Astrocyte (in vitro differentiated cells and primary cell): Measurements from ENCODE around the gene DMTF1.

Experiments
- EZH2 ChIP-seq: IDR thresholded peaks from 2 replicates; pipeline ENCODE4 v1.6.1; 2012; ENCODE audit warnings: mild to moderate bottlenecking, low read length, inconsistent platforms; ENCODE audit not compliant: insufficient read depth
- TF ChIP-seq, protein P1 (sequence below): IDR thresholded peaks from 2 replicates; pipeline ENCODE4 v1.5.1; 2011; ENCODE audit warnings: low read depth, mild to moderate bottlenecking, inconsistent platforms, low read length, moderate library complexity; ENCODE audit not compliant: insufficient read depth

DNA sequence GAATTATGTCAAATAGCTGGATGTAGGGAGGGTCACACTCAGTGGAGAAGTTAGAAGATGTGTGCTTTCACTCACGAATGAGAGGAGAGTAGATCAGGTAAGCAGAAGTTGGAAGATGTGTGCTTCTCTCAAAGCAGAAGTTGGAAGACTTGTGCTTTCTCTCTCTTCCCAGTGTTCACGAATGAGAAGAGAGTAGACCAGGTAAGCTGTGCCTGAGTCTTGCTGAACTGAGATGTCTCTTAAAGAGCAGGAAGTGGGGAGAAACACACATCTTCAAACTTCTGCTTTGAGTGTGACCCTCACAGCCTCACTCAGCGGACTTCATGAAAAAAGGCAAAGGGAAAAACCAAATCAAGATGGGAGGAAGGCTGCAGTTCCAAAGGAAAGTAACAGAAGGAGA lies 74.2 kb downstream of the DMTF1 start:
- TF ChIP-seq, protein P1, sequence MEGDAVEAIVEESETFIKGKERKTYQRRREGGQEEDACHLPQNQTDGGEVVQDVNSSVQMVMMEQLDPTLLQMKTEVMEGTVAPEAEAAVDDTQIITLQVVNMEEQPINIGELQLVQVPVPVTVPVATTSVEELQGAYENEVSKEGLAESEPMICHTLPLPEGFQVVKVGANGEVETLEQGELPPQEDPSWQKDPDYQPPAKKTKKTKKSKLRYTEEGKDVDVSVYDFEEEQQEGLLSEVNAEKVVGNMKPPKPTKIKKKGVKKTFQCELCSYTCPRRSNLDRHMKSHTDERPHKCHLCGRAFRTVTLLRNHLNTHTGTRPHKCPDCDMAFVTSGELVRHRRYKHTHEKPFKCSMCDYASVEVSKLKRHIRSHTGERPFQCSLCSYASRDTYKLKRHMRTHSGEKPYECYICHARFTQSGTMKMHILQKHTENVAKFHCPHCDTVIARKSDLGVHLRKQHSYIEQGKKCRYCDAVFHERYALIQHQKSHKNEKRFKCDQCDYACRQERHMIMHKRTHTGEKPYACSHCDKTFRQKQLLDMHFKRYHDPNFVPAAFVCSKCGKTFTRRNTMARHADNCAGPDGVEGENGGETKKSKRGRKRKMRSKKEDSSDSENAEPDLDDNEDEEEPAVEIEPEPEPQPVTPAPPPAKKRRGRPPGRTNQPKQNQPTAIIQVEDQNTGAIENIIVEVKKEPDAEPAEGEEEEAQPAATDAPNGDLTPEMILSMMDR, result no peak
- no peak for TF ChIP-seq EZH2
